A549 (cell line): Measurements from ENCODE around the gene GPLD1. TPM values are rescaled to one million over a fixed set of nuclear protein-coding genes. Genes with fewer than 3 reads are reported as not detected.

Experiments used
- polyA plus RNA-seq, 4 experiments: library from polyadenylated mRNA; depleted of rRNA in 3 of 4; stranded (reverse); fragments of >200 nt; fragmentation: RNase III in 1 of 4; extraction: RNeasy Plus Mini Kit Qiagen cat#74134 plus additional on column Dnase treatment in 1 of 4; gene quantifications; 2 replicates in 3 of 4; 3 replicates in 1 of 4; pipeline ENCODE4 v1.2.3, GENCODE V29; 2011 to 2017

GPLD1 gene
- polyA plus RNA-seq, 2 of the 4 experiments (the other 2 are of a cell fraction) = 1.3 to 2.6 TPM

Other genes with a start within 250 kb of the GPLD1 start
- 7.9 and 9.4 TPM in 2 replicates for gene DCDC2, start 131.5 kb downstream of the GPLD1 start, polyA plus RNA-seq (2011; rRNA removed)
- 7.9 to 9.1 TPM (median 8.0 TPM) in 3 replicates for gene DCDC2, start 131.5 kb downstream of the GPLD1 start, polyA plus RNA-seq (2017; fragmentation: RNase III; extraction: RNeasy Plus Mini Kit Qiagen cat#74134 plus additional on column Dnase treatment)
- gene MRS2, start 86.6 kb downstream of the GPLD1 start, polyA plus RNA-seq (2011; rRNA removed) = 20.3 and 24.8 TPM in 2 replicates
- gene MRS2, start 86.6 kb downstream of the GPLD1 start, polyA plus RNA-seq (2017; fragmentation: RNase III; extraction: RNeasy Plus Mini Kit Qiagen cat#74134 plus additional on column Dnase treatment) = 21.8 to 22.6 TPM (median 22.6 TPM) in 3 replicates
- 8.8 and 10.9 TPM in 2 replicates for gene ALDH5A1, start 5.4 kb upstream of the GPLD1 start, polyA plus RNA-seq (2011; rRNA removed)
- gene ALDH5A1, start 5.4 kb upstream of the GPLD1 start, polyA plus RNA-seq (2017; fragmentation: RNase III; extraction: RNeasy Plus Mini Kit Qiagen cat#74134 plus additional on column Dnase treatment) = 6.9 to 7.2 TPM (median 7.1 TPM) in 3 replicates
- gene KIAA0319, start 156.6 kb upstream of the GPLD1 start, polyA plus RNA-seq (2011; rRNA removed) = 5.2 and 5.9 TPM in 2 replicates
- gene KIAA0319, start 156.6 kb upstream of the GPLD1 start, polyA plus RNA-seq (2017; fragmentation: RNase III; extraction: RNeasy Plus Mini Kit Qiagen cat#74134 plus additional on column Dnase treatment) = 1.7 to 2.4 TPM (median 2.4 TPM) in 3 replicates
- gene TDP2, start 177.3 kb upstream of the GPLD1 start, polyA plus RNA-seq (2011; rRNA removed) = 69.7 and 91.7 TPM in 2 replicates
- 42.7 to 52.6 TPM (median 43.2 TPM) in 3 replicates for gene TDP2, start 177.3 kb upstream of the GPLD1 start, polyA plus RNA-seq (2017; fragmentation: RNase III; extraction: RNeasy Plus Mini Kit Qiagen cat#74134 plus additional on column Dnase treatment)
- 77.7 and 87.7 TPM in 2 replicates for gene ACOT13, start 177.5 kb upstream of the GPLD1 start, polyA plus RNA-seq (2011; rRNA removed)
- 22.6 to 24.5 TPM (median 22.9 TPM) in 3 replicates for gene ACOT13, start 177.5 kb upstream of the GPLD1 start, polyA plus RNA-seq (2017; fragmentation: RNase III; extraction: RNeasy Plus Mini Kit Qiagen cat#74134 plus additional on column Dnase treatment)
- 67.5 and 73.4 TPM in 2 replicates for gene C6orf62, start 229.6 kb upstream of the GPLD1 start, polyA plus RNA-seq (2011; rRNA removed)
- 66.3 to 75.5 TPM (median 66.6 TPM) in 3 replicates for gene C6orf62, start 229.6 kb upstream of the GPLD1 start, polyA plus RNA-seq (2017; fragmentation: RNase III; extraction: RNeasy Plus Mini Kit Qiagen cat#74134 plus additional on column Dnase treatment)